NCI-H2227 (cell line): ENCODE measurements around the gene DOK6.

Experiments used
- DNase-seq: peaks from one replicate; lab custom pipeline; 2025; ENCODE audit not compliant: unreplicated experiment; lab: John Stamatoyannopoulos, UW

DOK6 gene

DNA sequence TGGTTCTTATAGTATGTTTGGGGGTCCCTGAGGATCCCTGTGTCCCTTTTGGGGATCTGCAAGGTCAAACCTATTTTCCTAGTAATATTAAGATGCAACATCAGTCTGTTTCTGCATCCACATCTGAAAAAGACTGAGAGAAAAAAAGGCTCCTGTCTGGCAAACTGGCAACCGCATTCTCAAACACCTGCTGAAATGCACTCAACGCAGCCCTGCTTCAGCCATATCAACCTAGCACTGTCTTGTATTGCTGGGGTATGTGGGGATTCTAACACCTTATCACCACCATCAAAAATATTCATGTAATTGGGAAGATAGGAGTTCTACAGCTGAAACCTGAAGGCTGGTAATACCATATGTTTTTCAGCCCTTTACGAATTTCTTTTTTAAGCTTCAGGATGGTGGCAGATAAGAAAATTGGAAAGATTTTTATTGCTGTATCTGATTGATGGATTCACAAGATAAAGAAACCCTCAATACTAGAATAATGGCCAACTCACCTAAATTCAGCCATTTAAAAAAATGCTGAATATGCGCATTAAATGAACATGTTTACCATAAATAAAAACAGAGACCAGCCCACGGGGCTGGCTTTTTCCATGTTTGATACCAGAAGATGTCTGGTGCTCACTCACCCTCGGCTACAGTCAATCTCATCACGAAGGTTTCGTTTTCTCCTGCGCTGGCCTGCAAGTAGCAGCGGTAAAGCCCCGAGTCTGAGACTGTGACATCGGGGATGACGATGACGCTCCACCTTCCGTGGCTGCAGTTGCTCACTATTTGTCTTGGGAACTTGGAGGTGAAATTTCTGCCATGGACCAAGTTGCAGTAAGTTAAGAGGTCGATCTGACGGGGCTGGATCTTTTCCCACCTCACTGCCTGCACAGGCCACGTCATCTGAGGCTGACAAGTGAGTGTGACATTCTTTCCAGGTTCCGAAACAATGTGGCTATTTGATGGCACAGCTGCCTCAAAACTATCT is 494.7 kb downstream of the DOK6 start:
- DNase-seq: no peak

DNA sequence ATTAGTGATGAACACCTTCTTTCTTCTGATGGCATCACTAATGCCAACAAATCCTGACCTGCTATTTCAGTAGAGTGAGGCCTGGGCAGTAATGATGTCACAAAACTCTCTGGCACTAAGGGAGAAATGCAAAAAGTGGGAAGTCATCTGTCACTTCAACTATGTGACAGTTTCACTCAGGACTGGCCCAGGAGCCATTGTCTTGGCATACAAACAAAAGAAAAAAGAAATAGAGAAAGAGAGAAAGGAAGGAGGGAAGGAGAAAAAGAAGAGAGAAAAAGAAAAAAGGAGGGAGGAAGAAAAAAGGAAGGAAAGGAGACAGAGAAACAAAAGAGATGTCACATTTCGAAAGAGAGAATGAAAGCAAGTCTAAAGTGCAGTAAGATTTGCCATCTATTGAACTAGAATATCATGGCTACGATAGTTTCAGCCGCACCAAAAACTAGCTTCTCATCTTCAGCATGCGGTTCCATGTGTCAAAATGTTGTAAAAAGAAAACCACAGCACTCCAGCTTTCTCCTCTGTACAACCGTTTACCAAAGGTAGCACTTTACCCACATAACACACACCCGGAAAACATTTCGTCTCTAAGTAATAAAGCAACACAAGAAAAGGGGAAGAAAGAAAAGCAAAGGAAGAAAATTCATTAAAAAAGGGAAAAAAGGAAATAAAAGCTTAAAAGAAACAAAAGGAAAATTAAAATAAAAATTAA is 496.9 kb downstream of the DOK6 start:
- no peak for DNase-seq

DNA sequence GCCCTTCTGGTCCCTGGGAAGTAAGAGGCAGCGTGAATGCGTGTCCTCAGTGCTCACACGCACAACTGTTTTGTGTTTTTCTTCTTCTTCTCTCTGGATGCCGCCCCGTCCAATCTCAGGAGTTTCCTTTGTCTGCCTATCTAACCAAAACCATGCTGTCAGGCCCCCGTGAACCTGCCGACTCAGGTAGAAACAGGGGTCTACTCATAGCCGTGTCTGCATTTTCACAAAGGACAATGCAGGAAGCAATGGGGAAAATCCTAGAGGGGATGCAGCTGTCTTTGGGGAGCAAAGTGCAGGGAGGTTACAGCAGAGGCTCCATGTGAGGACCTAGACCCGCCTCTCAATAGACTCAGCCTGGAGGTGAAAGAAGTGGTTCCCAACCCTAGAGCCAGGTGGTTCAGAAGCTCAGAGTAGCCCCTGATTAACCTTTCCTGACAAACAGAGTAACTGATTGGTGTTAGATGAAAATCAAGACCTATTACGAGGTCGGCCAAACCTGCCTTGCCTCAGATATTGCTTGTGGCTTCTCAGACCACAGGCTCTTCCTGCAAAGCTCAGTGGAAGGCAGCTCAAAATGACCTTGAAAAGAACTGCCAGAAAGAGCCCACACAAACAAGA is 497.7 kb downstream of the DOK6 start:
- DNase-seq: no peak
